Neutrophil (primary cell): ENCODE measurements around the gene SLTM.

ENCODE experiments used
- H3K27ac ChIP-seq: fragments of 200-600 bp; sonication (generic); 2 replicates; pipeline ENCODE4 v1.5.1; 2016; ENCODE audit warnings: mild to moderate bottlenecking, moderate library complexity
- H3K27me3 ChIP-seq: fragments of 200-600 bp; sonication (generic); 2 replicates; pipeline ENCODE4 v1.6.0; 2016; ENCODE audit warnings: mild to moderate bottlenecking
- H3K36me3 ChIP-seq: fragments of 200-600 bp; sonication (generic); 2 replicates; pipeline ENCODE4 v1.5.1; 2017
- H3K4me1 ChIP-seq, 2 experiments: fragments of 200-600 bp in 1 of 2; sonication (generic) in 1 of 2; 1 replicate in 1 of 2; 2 replicates in 1 of 2; pipeline versions ENCODE4 v1.5.1 to v1.6.1; 2013 to 2016; ENCODE audit warnings: low read depth in 1 of 2, low read length in 1 of 2, mild to moderate bottlenecking in 1 of 2, moderate library complexity in 1 of 2; ENCODE audit not compliant: control insufficient read depth in 1 of 2, insufficient read depth in 1 of 2
- H3K4me3 ChIP-seq, 2 experiments: fragments of 200-600 bp in 1 of 2; sonication (generic) in 1 of 2; 1 replicate in 1 of 2; 2 replicates in 1 of 2; pipeline ENCODE4 v1.5.1; 2013 to 2016; ENCODE audit warnings: low read depth in 1 of 2, low read length in 1 of 2, mild to moderate bottlenecking in 1 of 2, moderate library complexity in 1 of 2
- H3K9me3 ChIP-seq: fragments of 200-600 bp; sonication (generic); 2 replicates; pipeline ENCODE4 v1.5.1; 2016
- CTCF ChIP-seq: fragments of 200-600 bp; sonication (generic); IDR thresholded peaks from 2 replicates; pipeline ENCODE4 v1.5.1; 2016; ENCODE audit warnings: antibody characterized with exemption

The SLTM gene

GRCh38 chr15:58967479-58967878 is 34.0 kb upstream of the SLTM start:
- peaks cover 21% of the 10 kb centered on the region for H3K27me3 ChIP-seq
- H3K36me3 ChIP-seq, result no peaks in the 10 kb centered on the region
- no peak for TF ChIP-seq CTCF
- H3K27ac ChIP-seq, result no peak overlapping the region
- H3K4me1 ChIP-seq, result no peaks in the 10 kb centered on the region
- no peaks in the 10 kb centered on the region for H3K9me3 ChIP-seq
- H3K4me3 ChIP-seq, result no peak overlapping the region

GRCh38 chr15:58966698-58967097 is 33.2 kb upstream of the SLTM start:
- TF ChIP-seq CTCF, result no peak
- Histone ChIP-seq H3K27ac (no peak overlapping the region), H3K4me3 (no peak overlapping the region), H3K36me3 (no peaks in the 10 kb centered on the region), H3K4me1 (no peaks in the 10 kb centered on the region), H3K9me3 (no peaks in the 10 kb centered on the region), H3K27me3 (peaks cover 15% of the 10 kb centered on the region)

GRCh38 chr15:58962662-58963565 is 29.4 kb upstream of the SLTM start:
- Histone ChIP-seq H3K27me3 (peaks cover 4% of the 10 kb centered on the region), H3K9me3 (no peaks in the 10 kb centered on the region), H3K27ac (no peak overlapping the region), H3K4me1 (no peaks in the 10 kb centered on the region), H3K36me3 (no peaks in the 10 kb centered on the region), H3K4me3 (no peak overlapping the region)
- no peak for TF ChIP-seq CTCF

GRCh38 chr15:58962136-58962535 is 28.7 kb upstream of the SLTM start:
- Histone ChIP-seq H3K36me3 (no peaks in the 10 kb centered on the region), H3K27ac (no peak overlapping the region)

GRCh38 chr15:58958811-58959210 is 25.3 kb upstream of the SLTM start:
- no peaks in the 10 kb centered on the region for H3K9me3 ChIP-seq
- no peak overlapping the region for H3K27ac ChIP-seq
- TF ChIP-seq CTCF, result no peak
- H3K27me3 ChIP-seq, result no peaks in the 10 kb centered on the region
- H3K4me3 ChIP-seq, result no peak overlapping the region
- no peaks in the 10 kb centered on the region for H3K36me3 ChIP-seq
- no peaks in the 10 kb centered on the region for H3K4me1 ChIP-seq

More at GRCh38 chr15:58962136-58962535, 28.7 kb upstream of the SLTM start:
- Histone ChIP-seq H3K4me3 (no peak overlapping the region), H3K4me1 (no peaks in the 10 kb centered on the region), H3K27me3 (peaks cover 2% of the 10 kb centered on the region), H3K9me3 (no peaks in the 10 kb centered on the region)
- TF ChIP-seq CTCF, result no peak
